Gastroesophageal sphincter (tissue), 4 donors: ENCODE results near the gene CNTLN. TPM values are rescaled to one million over a fixed set of nuclear protein-coding genes. Genes with fewer than 3 reads are reported as not detected.

Experiments used
- ATAC-seq: fragments of 150-250 bp; one replicate; pipeline ENCODE4 v1.9.1; 2016; ENCODE audit warnings: mild to moderate bottlenecking, moderate library complexity
- H3K27ac ChIP-seq, 4 donors: fragments of 200-600 bp; sonication (generic) in 3 of 4; 1 replicate in 3 of 4; 2 replicates in 1 of 4; pipeline ENCODE4 v1.5.1; 2016 to 2019
- H3K27me3 ChIP-seq: fragments of 200-600 bp; sonication (generic); one replicate; pipeline ENCODE4 v1.5.1; 2019
- H3K36me3 ChIP-seq, 2 donors: fragments of 200-600 bp; sonication (generic); one replicate each; pipeline ENCODE4 v1.5.1; 2019; ENCODE audit warnings: control low read depth in 1 of 2
- H3K4me1 ChIP-seq, 3 donors: fragments of 200-600 bp; sonication (generic); 1 replicate in 2 of 3; 2 replicates in 1 of 3; pipeline ENCODE4 v1.5.1; 2016 to 2019; ENCODE audit warnings: control low read depth in 2 of 3
- H3K4me3 ChIP-seq, 2 donors: fragments of 200-600 bp; sonication (generic); one replicate each; pipeline ENCODE4 v1.5.1; 2019; ENCODE audit warnings: mild to moderate bottlenecking in 1 of 2, moderate library complexity in 1 of 2
- H3K9me3 ChIP-seq, 3 donors: fragments of 200-600 bp; sonication (generic); one replicate each; pipeline ENCODE4 v1.5.1; 2017 to 2019; ENCODE audit warnings: control low read depth in 2 of 3
- EP300 ChIP-seq: sonication (generic); formaldehyde crosslinking; IDR thresholded peaks from one replicate; pipeline ENCODE4 v1.6.1; 2017; ENCODE audit warnings: antibody characterized with exemption, mild to moderate bottlenecking
- POLR2A ChIP-seq, 2 donors: fragments of 450-650 bp; IDR thresholded peaks; one replicate each; pipeline ENCODE4 v1.6.1; 2017; ENCODE audit warnings: antibody characterized with exemption in 2 of 2, mild to moderate bottlenecking in 2 of 2, moderate library complexity in 1 of 2
- POLR2AphosphoS5 ChIP-seq: sonication (generic); formaldehyde crosslinking; IDR thresholded peaks from one replicate; pipeline ENCODE4 v1.6.1; 2017; ENCODE audit warnings: antibody characterized with exemption
- WGBS, 2 donors: methylation state at CpG; one replicate each; pipeline ENCODE4 v1.1.5; 2018; ENCODE audit warnings: low coverage in 1 of 2; 5-methylcytosine and 5-hydroxymethylcytosine counted together
- total RNA-seq, 4 donors: library from RNA; depleted of rRNA; stranded (reverse); fragments of >200 nt; gene quantifications; one replicate each; pipeline ENCODE4 v1.1.0, GENCODE V29; 2016
- TF ChIP-seq, protein P1 (sequence below), 4 experiments: fragments of 200-600 bp in 2 of 4; fragments of 450-650 bp in 2 of 4; sonication (generic) in 1 of 4; IDR thresholded peaks; one replicate each; pipeline ENCODE4 v1.5.1; 2017 to 2019; ENCODE audit warnings: antibody characterized with exemption in 4 of 4, mild to moderate bottlenecking in 2 of 4, moderate library complexity in 2 of 4

CNTLN gene
- total RNA-seq, 4 donors from 2014 or later, result 11.3 to 17.1 (median 12.9) TPM

- no peak for TF ChIP-seq POLR2AphosphoS5
- TF ChIP-seq, protein P1, sequence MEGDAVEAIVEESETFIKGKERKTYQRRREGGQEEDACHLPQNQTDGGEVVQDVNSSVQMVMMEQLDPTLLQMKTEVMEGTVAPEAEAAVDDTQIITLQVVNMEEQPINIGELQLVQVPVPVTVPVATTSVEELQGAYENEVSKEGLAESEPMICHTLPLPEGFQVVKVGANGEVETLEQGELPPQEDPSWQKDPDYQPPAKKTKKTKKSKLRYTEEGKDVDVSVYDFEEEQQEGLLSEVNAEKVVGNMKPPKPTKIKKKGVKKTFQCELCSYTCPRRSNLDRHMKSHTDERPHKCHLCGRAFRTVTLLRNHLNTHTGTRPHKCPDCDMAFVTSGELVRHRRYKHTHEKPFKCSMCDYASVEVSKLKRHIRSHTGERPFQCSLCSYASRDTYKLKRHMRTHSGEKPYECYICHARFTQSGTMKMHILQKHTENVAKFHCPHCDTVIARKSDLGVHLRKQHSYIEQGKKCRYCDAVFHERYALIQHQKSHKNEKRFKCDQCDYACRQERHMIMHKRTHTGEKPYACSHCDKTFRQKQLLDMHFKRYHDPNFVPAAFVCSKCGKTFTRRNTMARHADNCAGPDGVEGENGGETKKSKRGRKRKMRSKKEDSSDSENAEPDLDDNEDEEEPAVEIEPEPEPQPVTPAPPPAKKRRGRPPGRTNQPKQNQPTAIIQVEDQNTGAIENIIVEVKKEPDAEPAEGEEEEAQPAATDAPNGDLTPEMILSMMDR (IDR thresholded peaks at IDR 0.05), result no peak
- TF ChIP-seq EP300, result no peak
- no peak for TF ChIP-seq POLR2A (IDR thresholded peaks at IDR 0.05)
Measured at GRCh38 chr9:17135295-17136160, 688 bp downstream of the CNTLN start.

DNA sequence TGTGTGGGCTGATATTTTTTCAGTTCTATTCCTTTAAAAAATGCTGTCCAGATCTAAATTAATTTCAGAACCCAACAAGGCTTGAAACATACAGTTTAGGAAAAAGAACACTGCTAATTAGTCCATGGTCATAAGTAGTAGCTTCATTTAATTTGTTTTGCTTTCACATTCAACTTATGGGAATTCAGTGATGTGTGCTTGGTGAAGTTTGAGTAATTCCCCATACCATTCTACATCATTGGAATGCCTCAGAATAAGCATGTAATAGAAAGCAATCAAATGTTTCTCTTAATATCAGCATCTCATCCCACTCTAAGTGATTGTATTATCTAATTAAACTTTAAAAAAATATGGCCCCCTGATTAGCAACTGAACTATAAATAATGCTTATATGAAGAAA lies 2.7 kb downstream of the CNTLN start:
- Histone ChIP-seq H3K27ac (no peak overlapping the region), H3K9me3 (no peaks in the 10 kb centered on the region), H3K27me3 (no peaks in the 10 kb centered on the region), H3K4me3 (no peak overlapping the region), H3K4me1 (peaks cover 0 to 23% (median 3%) of the 10 kb centered on the region in 3 donors), H3K36me3 (no peaks in the 10 kb centered on the region)
- TF ChIP-seq, protein P1 (IDR thresholded peaks at IDR 0.05), result no peak
- no peak for TF ChIP-seq EP300
- no peak for ATAC-seq

More at GRCh38 chr9:17135295-17136160, 688 bp downstream of the CNTLN start:
- WGBS, 2 donors, result 0 to 2% methylated on average over 11 to 23 of the region's 44 CpGs
- no peaks in the 10 kb centered on the region for H3K9me3 ChIP-seq
- H3K36me3 ChIP-seq, result no peaks in the 10 kb centered on the region
- peak; percentile 63 for ATAC-seq
- peaks cover 0 to 23% (median 3%) of the 10 kb centered on the region in 3 donors for H3K4me1 ChIP-seq
- no peaks in the 10 kb centered on the region for H3K27me3 ChIP-seq
- H3K27ac ChIP-seq, result peak overlapping the region; percentile 79 to 92 (median 91)
- peak overlapping the region; percentile 91 to 95 for H3K4me3 ChIP-seq

- 92 to 100% methylated on average over 1 of the region's 1 CpG for WGBS, 2 donors
Measured at GRCh38 chr9:17138503-17138902, 3.7 kb downstream of the CNTLN start.

DNA sequence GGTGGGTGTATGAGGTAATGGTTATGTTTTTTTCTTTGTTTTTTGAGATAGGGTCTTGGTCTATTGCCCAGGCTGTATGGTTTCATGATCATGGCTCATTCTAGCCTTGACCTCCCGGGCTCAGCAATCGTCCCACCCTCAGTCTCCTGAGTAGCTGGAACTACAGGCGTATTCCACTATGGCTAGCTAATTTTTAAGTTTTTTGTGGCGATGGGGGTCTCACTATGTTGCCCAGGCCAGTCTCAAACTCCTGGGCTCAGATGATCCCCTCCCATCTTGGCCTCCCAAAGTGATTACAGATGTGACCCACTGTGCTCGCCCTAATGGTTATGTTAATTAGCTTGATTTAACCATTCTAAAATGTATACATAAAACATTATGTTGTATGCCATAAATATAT lies 5.6 kb downstream of the CNTLN start:
- H3K27ac ChIP-seq, result no peak overlapping the region
- 92 to 100% methylated on average over 3 to 5 of the region's 5 CpGs for WGBS, 2 donors
- H3K4me3 ChIP-seq, result no peak overlapping the region
- H3K36me3 ChIP-seq, result peaks cover 0 to 6% of the 10 kb centered on the region in 2 donors
- TF ChIP-seq POLR2A (IDR thresholded peaks at IDR 0.05) (no peak), POLR2AphosphoS5 (no peak)
- no peaks in the 10 kb centered on the region for H3K27me3 ChIP-seq
- ATAC-seq, result no peak
- peaks cover 0 to 13% (median 0%) of the 10 kb centered on the region in 3 donors for H3K4me1 ChIP-seq
- no peaks in the 10 kb centered on the region for H3K9me3 ChIP-seq

More at GRCh38 chr9:17138503-17138902, 3.7 kb downstream of the CNTLN start:
- Histone ChIP-seq H3K4me3 (no peak overlapping the region), H3K27me3 (no peaks in the 10 kb centered on the region), H3K4me1 (peaks cover 0 to 23% (median 3%) of the 10 kb centered on the region in 3 donors), H3K9me3 (no peaks in the 10 kb centered on the region), H3K27ac (no peak overlapping the region), H3K36me3 (no peaks in the 10 kb centered on the region)
- ATAC-seq, result no peak
- no peak for TF ChIP-seq POLR2AphosphoS5
- TF ChIP-seq, protein P1 (IDR thresholded peaks at IDR 0.05), result no peak
- TF ChIP-seq EP300, result no peak
- TF ChIP-seq POLR2A (IDR thresholded peaks at IDR 0.05), result no peak

DNA sequence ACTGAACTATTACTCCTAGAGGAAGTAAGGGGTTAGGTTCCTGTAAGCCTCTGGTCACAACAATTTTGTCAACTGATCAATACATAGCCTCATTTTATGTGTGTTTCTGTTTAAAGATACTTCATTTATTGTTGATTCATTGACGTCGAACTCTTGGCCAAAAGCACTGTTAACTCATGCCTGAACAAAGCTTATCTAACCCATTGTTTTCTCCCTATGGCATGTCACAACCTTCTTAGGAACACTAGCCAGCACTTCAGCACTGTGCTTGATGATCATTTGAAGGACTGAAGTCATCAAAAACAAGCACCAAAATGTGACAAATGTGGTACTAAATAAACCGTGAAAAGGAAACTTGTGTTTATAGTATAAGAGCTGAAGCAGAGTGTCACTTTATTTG lies 13.5 kb downstream of the CNTLN start:
- no peaks in the 10 kb centered on the region for H3K4me1 ChIP-seq
- no peak overlapping the region for H3K27ac ChIP-seq
- no peak overlapping the region for H3K4me3 ChIP-seq
- TF ChIP-seq POLR2A (IDR thresholded peaks at IDR 0.05), result no peak
- no peak for TF ChIP-seq POLR2AphosphoS5
- TF ChIP-seq EP300, result no peak
- TF ChIP-seq, protein P1 (IDR thresholded peaks at IDR 0.05), result no peak
- peaks cover 0 to 33% of the 10 kb centered on the region in 2 donors for H3K36me3 ChIP-seq
- WGBS, 2 donors, result 55 to 82% methylated on average over 2 to 3 of the region's 3 CpGs
- no peak for ATAC-seq
- peaks cover 0 to 3% (median 0%) of the 10 kb centered on the region in 3 donors for H3K9me3 ChIP-seq
- H3K27me3 ChIP-seq, result no peaks in the 10 kb centered on the region
